ENCODE data around the gene OGFOD1. TPM values are rescaled to one million over a fixed set of nuclear protein-coding genes. Genes with fewer than 3 reads are reported as not detected.

Gene OGFOD1
- total RNA-seq, 2 experiments from 2014 or later = 35.1 to 56.8 TPM

DNA sequence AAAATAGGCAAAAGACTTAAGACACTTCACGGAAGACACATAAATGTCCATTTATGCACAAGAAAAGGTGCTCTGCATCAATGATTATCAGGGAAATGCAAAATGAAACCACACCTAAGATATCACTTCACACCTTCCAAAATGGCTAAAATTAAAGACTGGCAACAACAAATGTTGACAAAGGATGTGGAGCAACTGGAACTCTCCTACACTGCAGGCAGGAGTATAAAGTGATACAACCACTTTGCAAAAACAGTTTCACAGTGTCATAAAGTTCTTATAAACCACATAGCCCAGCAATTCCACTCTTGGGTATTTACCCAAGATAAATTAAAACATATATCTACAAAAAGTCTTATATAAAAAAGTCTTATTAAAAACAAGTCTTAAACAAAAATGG lies 60.7 kb downstream of the OGFOD1 start:
- no peaks in the 10 kb centered on the region for H3K4me1 ChIP-seq (ENCODE audit: insufficient read depth, low read length, poor library complexity, severe bottlenecking)
- no peak overlapping the region for H3K4me3 ChIP-seq (ENCODE audit: low read depth, low read length, poor library complexity, severe bottlenecking)
- no peak for DNase-seq (ENCODE audit: low spot score)
- H3K9me2 ChIP-seq (ENCODE audit: insufficient read depth, low read length) = no peaks in the 10 kb centered on the region
- no peaks in the 10 kb centered on the region for H3K79me2 ChIP-seq (ENCODE audit: insufficient read depth, low read depth, low read length)
- intact Hi-C loops (cut with micrococcal nuclease; ENCODE audit: unreplicated experiment) = no loop called here
- 0 out of 2 replicates have a peak, but pooled peaks cover 4% of the 10 kb centered on the region for H3K9me3 ChIP-seq (ENCODE audit: low read length)
- no peaks in the 10 kb centered on the region for H3K36me3 ChIP-seq (ENCODE audit: insufficient read depth, low read length)
- TF ChIP-seq, protein P1, sequence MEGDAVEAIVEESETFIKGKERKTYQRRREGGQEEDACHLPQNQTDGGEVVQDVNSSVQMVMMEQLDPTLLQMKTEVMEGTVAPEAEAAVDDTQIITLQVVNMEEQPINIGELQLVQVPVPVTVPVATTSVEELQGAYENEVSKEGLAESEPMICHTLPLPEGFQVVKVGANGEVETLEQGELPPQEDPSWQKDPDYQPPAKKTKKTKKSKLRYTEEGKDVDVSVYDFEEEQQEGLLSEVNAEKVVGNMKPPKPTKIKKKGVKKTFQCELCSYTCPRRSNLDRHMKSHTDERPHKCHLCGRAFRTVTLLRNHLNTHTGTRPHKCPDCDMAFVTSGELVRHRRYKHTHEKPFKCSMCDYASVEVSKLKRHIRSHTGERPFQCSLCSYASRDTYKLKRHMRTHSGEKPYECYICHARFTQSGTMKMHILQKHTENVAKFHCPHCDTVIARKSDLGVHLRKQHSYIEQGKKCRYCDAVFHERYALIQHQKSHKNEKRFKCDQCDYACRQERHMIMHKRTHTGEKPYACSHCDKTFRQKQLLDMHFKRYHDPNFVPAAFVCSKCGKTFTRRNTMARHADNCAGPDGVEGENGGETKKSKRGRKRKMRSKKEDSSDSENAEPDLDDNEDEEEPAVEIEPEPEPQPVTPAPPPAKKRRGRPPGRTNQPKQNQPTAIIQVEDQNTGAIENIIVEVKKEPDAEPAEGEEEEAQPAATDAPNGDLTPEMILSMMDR (conservative IDR thresholded peaks at IDR 0.05; ENCODE audit: low read length) = no peak
- TF ChIP-seq EZH2phosphoT487 (IDR thresholded peaks at IDR 0.05; ENCODE audit: borderline replicate concordance, low read depth, low read length) = no peak
- H3K27ac ChIP-seq (ENCODE audit: low read depth, low read length, poor library complexity, severe bottlenecking) = no peak overlapping the region
- ChIA-PET CTCF (ENCODE audit: unreplicated experiment) (no interaction called here), POLR2A (no interaction called here)
- H3K4me2 ChIP-seq (ENCODE audit: low read length) = no peak overlapping the region
- BruUV-seq (replicated peaks) = no TSS peak
- H2AFZ ChIP-seq (ENCODE audit: low read length) = no peak overlapping the region
- H4K20me1 ChIP-seq (ENCODE audit: insufficient read depth, low read length) = no peaks in the 10 kb centered on the region

DNA sequence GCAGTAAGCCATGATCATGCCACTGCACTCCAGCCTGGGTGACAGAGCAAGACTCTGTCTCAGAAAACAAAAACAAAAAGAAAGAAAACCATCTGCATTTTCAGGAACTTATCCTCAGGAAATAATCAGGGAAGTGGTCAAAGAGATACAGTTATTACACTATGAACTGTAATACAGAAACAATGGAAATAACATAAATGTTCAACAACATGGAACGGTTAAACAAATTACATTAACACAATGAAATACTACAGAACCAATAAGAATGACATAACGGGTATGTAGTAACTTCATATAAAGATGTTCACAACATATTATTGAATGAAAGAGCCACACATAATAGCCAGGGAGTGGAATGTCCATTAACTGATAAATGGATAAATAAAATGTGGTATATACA lies 61.7 kb downstream of the OGFOD1 start:
- Histone ChIP-seq H3K4me2 (ENCODE audit: low read length) (no peak overlapping the region), H3K9me2 (ENCODE audit: insufficient read depth, low read length) (no peaks in the 10 kb centered on the region), H4K20me1 (ENCODE audit: insufficient read depth, low read length) (no peaks in the 10 kb centered on the region), H2AFZ (ENCODE audit: low read length) (no peak overlapping the region), H3K79me2 (ENCODE audit: insufficient read depth, low read depth, low read length) (no peaks in the 10 kb centered on the region), H3K9me3 (ENCODE audit: low read length) (0 out of 2 replicates have a peak, but pooled peaks cover 4% of the 10 kb centered on the region), H3K27ac (ENCODE audit: low read depth, low read length, poor library complexity, severe bottlenecking) (no peak overlapping the region), H3K4me3 (ENCODE audit: low read depth, low read length, poor library complexity, severe bottlenecking) (no peak overlapping the region), H3K36me3 (ENCODE audit: insufficient read depth, low read length) (no peaks in the 10 kb centered on the region), H3K4me1 (ENCODE audit: insufficient read depth, low read length, poor library complexity, severe bottlenecking) (no peaks in the 10 kb centered on the region)
- no peak for DNase-seq (ENCODE audit: low spot score)
- ChIA-PET POLR2A (interaction anchor here (0.9 kb wide), 1 partner anchor 10 kb away, joined by 4 read pairs; no protein-coding TSS in a partner anchor), CTCF (ENCODE audit: unreplicated experiment) (no interaction called here)
- no TSS peak for BruUV-seq (replicated peaks)
- no peak for TF ChIP-seq EZH2phosphoT487 (IDR thresholded peaks at IDR 0.05; ENCODE audit: borderline replicate concordance, low read depth, low read length)
- TF ChIP-seq, protein P1 (conservative IDR thresholded peaks at IDR 0.05; ENCODE audit: low read length) = no peak
- intact Hi-C loops (cut with micrococcal nuclease; ENCODE audit: unreplicated experiment) = no loop called here

DNA sequence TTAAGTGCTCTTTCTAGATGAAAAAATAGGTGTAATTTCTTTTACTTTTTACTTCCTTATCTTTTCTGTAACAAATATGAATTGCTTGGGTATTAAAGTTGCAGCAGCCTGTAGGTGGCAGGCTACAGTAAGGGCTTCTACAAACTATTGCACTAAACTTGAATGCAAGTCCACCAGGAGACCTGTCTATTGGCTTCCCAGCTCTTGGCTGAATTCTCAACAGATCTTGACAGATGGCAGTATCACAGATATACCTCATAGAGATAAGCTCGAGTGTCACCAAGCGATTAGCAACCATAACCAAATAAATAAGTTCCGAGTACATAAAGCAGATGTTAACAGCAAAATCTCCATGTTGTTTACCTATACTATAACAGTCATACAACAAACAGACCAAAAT lies 62.6 kb downstream of the OGFOD1 start:
- Histone ChIP-seq H2AFZ (ENCODE audit: low read length) (no peak overlapping the region; the same call in 1 of the 2 replicates), H3K27ac (ENCODE audit: low read depth, low read length, poor library complexity, severe bottlenecking) (no peak overlapping the region), H4K20me1 (ENCODE audit: insufficient read depth, low read length) (no peaks in the 10 kb centered on the region), H3K4me3 (ENCODE audit: low read depth, low read length, poor library complexity, severe bottlenecking) (no peak overlapping the region), H3K9me3 (ENCODE audit: low read length) (0 out of 2 replicates have a peak, but pooled peaks cover 4% of the 10 kb centered on the region), H3K79me2 (ENCODE audit: insufficient read depth, low read depth, low read length) (no peaks in the 10 kb centered on the region), H3K36me3 (ENCODE audit: insufficient read depth, low read length) (no peaks in the 10 kb centered on the region), H3K4me2 (ENCODE audit: low read length) (no peak overlapping the region), H3K9me2 (ENCODE audit: insufficient read depth, low read length) (no peaks in the 10 kb centered on the region), H3K4me1 (ENCODE audit: insufficient read depth, low read length, poor library complexity, severe bottlenecking) (peaks cover 3% of the 10 kb centered on the region)
- no TSS peak for BruUV-seq (replicated peaks)
- ChIA-PET CTCF (ENCODE audit: unreplicated experiment) (interaction anchor here (0.6 kb wide), 1 partner anchor 32 kb away, joined by 3 read pairs; no protein-coding TSS in a partner anchor), POLR2A (interaction anchor here (0.6 to 0.9 kb wide), 4 partner anchors 9 to 78 kb away, joined by 3 to 4 read pairs (median 3); no protein-coding TSS in a partner anchor)
- no peak for TF ChIP-seq EZH2phosphoT487 (IDR thresholded peaks at IDR 0.05; ENCODE audit: borderline replicate concordance, low read depth, low read length)
- TF ChIP-seq, protein P1 (conservative IDR thresholded peaks at IDR 0.05; ENCODE audit: low read length) = peak; percentile 97
- intact Hi-C loops (cut with micrococcal nuclease; ENCODE audit: unreplicated experiment) = loop anchor here (1.0 kb wide), 1 partner anchor 86 kb away; no protein-coding TSS in a partner anchor
- DNase-seq (ENCODE audit: low spot score) = peak; percentile 74

All from OCI-LY7 (cell line).